ENCODE results near the gene RNF125.
A peak's percentile ranks its signal among the peaks of the same experiment; 100 is the strongest.
"Not testable (repeated sequence)": the region's sequence is repeated elsewhere in the genome, so short reads cannot be mapped to it uniquely, and the experiment has no call there.

RNF125 gene

DNA sequence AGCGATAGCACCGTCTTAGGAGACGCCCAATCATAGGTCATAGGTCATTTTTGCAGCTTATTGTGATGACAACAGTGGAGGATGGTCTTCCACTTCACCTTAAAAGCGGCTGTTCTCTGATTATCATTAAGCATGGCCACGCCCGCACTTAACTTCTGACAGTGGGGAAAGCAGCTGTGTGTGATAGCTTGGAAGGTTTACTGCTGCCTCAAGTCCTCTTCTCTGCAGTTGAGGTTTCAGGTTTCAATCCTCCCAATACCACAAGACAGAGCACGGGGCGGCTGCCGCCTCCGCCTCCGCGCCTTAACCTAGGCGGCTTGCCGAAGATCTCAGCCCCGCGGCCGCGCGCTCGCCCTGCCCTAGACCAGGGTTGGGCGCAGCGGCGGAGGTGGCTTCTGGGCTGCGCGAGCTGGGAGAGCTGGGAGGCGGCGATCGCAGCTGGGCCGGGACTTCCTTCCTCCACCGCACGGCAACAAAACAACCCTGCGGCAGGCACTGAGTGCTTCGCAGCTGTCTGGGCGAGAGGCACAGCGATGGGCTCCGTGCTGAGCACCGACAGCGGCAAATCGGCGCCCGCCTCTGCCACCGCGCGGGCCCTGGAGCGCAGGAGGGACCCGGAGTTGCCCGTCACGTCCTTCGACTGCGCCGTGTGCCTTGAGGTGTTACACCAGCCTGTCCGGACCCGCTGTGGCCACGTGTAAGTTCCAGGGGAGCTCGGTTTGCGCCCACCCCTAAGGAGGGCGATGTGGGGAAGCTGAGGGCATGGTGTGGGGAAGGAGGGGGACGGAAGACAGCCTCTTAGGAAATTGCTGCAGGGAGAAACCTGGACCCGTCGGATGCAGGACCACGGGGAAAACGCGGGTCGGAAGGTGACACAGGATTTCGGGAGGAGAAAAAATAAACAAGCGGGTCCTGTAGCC, at the start of gene RNF125:
RNF125 (plus strand) TSS at position 495 of the 920 bp plus-strand sequence; CDS start at position 534, 39 bp downstream.
- DNase-seq, result peak; percentile 89

GRCh38 chr18:31970617-31971016, 48.0 kb upstream of the RNF125 start:
- DNase-seq, result no peak

DNA sequence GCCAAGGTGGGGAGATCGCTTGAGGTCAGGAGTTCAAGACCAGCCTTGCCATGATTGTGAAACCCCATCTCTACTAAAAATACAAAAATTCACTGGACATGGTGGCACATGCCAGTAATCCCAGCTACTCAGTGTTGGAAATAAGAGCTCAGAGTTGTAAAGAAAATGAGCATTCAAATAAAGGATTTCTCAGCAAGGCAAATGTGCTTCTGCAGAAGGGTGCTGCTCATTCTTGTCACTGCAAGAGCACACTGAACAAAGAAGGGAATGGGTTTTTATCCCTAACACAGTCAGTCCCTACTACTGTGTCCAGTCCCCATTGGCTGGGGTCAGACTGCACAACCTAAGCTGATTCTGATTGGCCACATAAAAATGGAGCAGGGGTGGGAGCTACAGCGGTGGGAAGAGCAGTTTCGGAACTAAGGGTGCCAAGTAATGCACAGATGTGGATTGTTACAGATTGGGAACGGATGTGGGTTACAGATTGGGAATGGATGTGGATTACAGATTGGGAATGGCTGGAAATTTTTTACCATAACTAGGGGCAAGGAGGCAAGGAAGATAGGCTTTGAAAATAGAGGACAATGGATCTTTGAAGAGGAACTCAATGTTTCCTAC, 44.6 kb upstream of the RNF125 start:
- peak; percentile 15 for DNase-seq

- DNase-seq, result no peak
These were observed 42.4 kb upstream of the RNF125 start for GRCh38 chr18:31976242-31976641.

- peak; percentile 55 for DNase-seq
These were observed 41.3 kb upstream of the RNF125 start for GRCh38 chr18:31977270-31977872.

DNA sequence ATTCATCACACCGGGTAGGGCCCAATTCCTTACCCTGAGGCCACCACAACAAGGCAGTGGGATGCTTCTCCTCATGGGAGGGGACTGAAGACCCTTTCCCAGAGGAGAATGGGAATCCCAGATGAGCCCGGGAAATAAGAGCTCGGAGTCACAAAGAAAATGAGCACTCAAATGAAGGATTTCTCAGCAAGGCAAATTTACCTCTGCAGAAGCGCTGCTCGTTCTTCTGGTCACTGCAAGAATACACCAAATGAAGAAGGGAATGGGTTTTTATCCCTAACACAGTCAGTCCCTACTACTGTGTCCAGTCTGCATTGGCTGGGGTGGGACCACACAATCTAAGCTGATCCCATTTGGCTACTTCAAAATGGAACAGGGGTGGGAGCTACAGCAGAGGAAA, 40.0 kb upstream of the RNF125 start:
- DNase-seq, result no peak

GRCh38 chr18:31979714-31980113, 38.9 kb upstream of the RNF125 start:
- no peak for DNase-seq

GRCh38 chr18:31980863-31981262, 37.8 kb upstream of the RNF125 start:
- DNase-seq, result no peak

- no peak for DNase-seq
These were observed 35.6 kb upstream of the RNF125 start for GRCh38 chr18:31983020-31983419.

GRCh38 chr18:31983976-31984375, 34.6 kb upstream of the RNF125 start:
- DNase-seq, result no peak

GRCh38 chr18:31990823-31991222, 27.8 kb upstream of the RNF125 start:
- no peak for DNase-seq

GRCh38 chr18:31996007-31996406, 22.6 kb upstream of the RNF125 start:
- DNase-seq, result no peak

GRCh38 chr18:31998880-31999412, 19.7 kb upstream of the RNF125 start:
- no peak for DNase-seq

GRCh38 chr18:32001141-32001540, 17.5 kb upstream of the RNF125 start:
- not testable (repeated sequence) for DNase-seq

GRCh38 chr18:32003822-32004221, 14.8 kb upstream of the RNF125 start:
- DNase-seq, result not testable (repeated sequence)

DNA sequence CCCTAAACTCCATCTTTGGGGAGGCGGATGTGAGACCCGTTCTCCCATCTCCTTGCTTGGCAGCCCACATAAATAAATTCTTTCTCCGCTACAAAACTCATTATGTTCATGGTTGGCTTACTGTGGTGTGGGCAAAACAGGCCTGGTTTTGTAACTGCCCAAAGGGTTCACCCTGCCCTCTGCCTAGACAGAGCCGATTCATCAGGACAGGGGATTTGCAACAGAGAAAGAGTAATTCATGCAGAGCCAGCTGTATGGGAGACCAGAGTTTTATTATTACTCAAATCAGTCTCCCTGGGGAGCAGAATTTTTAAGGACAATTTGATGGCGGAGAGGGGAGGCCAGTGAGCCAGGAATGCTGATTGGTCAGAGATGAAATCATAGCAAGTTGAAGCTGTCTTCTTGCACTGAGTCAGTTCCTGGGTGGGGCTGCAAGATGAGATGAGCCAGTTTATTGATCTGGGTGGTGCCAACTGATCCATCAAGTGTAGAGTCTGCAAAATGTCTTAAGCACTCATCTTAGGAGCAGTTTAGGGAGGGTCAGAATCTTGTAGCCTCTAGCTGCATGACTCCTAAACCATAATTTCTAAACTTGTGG, 8.4 kb upstream of the RNF125 start:
- no peak for DNase-seq

- DNase-seq, result no peak
These were observed 7.4 kb upstream of the RNF125 start for GRCh38 chr18:32011193-32011592.

DNA sequence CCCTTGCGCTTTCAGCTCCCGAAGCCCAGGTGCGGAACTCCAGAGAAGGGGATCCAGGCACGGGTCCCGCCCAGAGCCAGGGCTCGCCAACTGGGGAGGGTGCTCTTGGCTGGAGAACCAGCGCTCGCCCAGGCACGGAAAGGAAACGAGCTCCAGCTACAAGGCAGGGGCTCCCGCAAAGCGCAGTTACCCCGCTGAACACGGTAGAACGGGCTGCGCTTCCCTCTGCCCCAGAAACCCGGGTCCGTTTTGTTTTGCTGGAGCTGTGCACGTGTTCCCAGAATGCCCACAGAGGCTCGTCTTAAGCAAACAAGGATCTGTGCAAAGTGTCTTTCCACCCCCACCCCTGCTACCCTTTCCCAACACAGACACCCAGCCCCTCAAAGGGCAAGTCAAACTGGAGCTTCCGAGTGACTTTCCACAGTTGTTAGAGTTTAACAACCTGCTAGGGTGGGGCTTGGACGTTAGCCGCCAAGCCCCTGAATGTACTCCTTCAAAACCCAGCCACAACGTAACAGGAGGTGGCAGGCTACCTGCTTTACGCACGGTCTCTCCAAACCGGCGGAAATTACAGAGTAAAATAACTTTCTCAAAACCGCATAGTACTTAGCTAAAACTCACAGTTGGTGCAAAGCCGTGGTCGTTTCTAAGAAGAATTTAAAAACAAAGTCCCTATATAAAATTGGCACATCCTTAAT, 775 bp downstream of the RNF125 start:
- peak; percentile 51 for DNase-seq

GRCh38 chr18:32019949-32020625, 1.5 kb downstream of the RNF125 start:
- not testable (repeated sequence) for DNase-seq

DNA sequence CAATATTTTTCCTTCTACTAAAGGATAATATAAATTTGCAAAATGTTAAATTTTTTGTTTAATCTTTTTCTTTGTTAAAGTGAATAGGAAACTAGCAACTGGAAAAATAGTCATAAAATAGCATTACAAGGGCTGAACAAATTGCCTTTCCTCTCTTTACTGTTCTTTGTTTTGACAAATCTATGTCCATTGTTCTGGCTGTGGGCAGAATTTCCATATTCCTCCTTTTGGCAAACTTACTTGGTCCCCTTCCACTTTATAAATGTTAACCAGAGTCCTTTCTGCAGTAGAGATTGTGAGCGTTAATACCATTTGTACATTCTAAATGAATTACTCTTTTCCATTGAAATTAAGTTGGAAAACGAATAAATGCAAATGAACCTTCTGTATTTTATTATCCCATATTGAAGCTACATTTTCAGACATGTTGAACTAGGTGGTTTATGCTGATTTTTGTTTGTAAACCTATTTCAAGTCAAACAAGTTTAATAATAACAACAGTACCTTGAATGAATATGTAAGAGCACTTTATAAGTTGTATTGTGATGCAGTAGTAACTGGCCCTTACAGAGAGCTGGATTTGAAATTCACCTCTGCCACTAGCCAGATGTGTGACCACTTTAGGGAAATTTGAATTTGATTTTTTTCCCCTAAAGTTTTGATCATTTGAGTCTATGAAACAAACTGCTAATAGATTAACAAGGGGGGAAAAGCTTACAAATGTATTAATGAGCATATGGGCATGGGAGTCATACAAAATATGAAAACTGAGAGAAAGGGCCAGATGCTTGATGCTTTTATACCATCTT, 3.3 kb downstream of the RNF125 start:
- DNase-seq, result no peak

DNA sequence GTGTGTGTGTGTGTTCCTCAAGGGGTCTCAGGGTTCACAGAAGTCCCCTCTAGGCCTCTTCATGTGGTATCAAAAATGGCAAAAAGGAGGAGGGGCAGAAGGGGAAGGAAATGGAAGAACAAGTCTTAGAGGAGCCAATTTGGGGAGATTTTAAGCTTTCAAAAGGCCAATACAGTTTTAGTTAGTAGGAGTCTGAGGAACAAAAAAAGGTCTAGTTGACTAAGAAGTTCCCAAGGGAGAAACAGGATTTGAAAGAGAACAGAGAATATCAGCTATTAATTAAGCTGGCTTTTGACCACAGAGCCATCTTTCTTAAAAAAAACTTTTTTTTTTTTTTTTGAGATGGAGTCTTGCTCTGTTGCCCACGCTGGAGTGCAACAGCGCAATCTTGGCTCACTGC, 7.1 kb downstream of the RNF125 start:
- DNase-seq, result no peak

Data from OCI-M1 (cell line).